SU-DHL-6 (cell line): Measurements from ENCODE around the gene DET1.

Experiments
- H2AFZ ChIP-seq: fragments of 200-600 bp; sonication (generic); 2 replicates; pipeline ENCODE4 v1.6.1; 2014; ENCODE audit warnings: low read depth, mild to moderate bottlenecking, moderate library complexity, mixed read lengths, antibody characterized with exemption, low read length; ENCODE audit not compliant: severe bottlenecking
- H3F3A ChIP-seq: fragments of 200-600 bp; shearing (Covaris generic); 2 replicates; pipeline ENCODE4 v1.6.0; 2016; ENCODE audit warnings: antibody characterized with exemption, mild to moderate bottlenecking; ENCODE audit not compliant: insufficient read depth
- H3K27ac ChIP-seq: fragments of 200-600 bp; sonication (generic); 2 replicates; pipeline ENCODE4 v1.5.1; 2016; ENCODE audit warnings: low read depth, mild to moderate bottlenecking, low read length, moderate library complexity, mixed read lengths
- H3K27me3 ChIP-seq: fragments of 200-600 bp; sonication (generic), shearing (Covaris generic); 2 replicates; pipeline ENCODE4 v1.6.0; 2014; ENCODE audit warnings: mild to moderate bottlenecking, low read length
- H3K36me3 ChIP-seq: fragments of 200-600 bp; sonication (generic); 2 replicates; pipeline ENCODE4 v1.6.1; 2014; ENCODE audit warnings: mild to moderate bottlenecking, low read length, mixed read lengths
- H3K4me2 ChIP-seq: fragments of 300-600, 200-600 bp; shearing (Covaris generic), sonication (generic); 2 replicates; pipeline ENCODE4 v1.6.0; 2014; ENCODE audit warnings: low read length, low read depth, mild to moderate bottlenecking; ENCODE audit not compliant: poor library complexity, severe bottlenecking
- H3K4me3 ChIP-seq: fragments of 200-600 bp; sonication (generic); 2 replicates; pipeline ENCODE4 v1.5.1; 2014; ENCODE audit warnings: antibody characterized with exemption, low read length, mild to moderate bottlenecking, mixed read lengths; ENCODE audit not compliant: insufficient read depth, poor library complexity, severe bottlenecking
- H3K79me2 ChIP-seq: fragments of 200-600 bp; sonication (generic); 2 replicates; pipeline ENCODE4 v1.6.1; 2014; ENCODE audit warnings: mild to moderate bottlenecking, low read length, moderate library complexity; ENCODE audit not compliant: insufficient read depth
- H3K9ac ChIP-seq: fragments of 200-600 bp; sonication (generic); 2 replicates; pipeline ENCODE4 v1.7.0; 2014; ENCODE audit warnings: mild to moderate bottlenecking, low read length
- H3K9me2 ChIP-seq: fragments of 200-600 bp; sonication (generic); replicated peaks from 2 replicates; pipeline ENCODE4 v1.6.1; 2014; ENCODE audit warnings: low read length; ENCODE audit not compliant: insufficient read depth
- H3K9me3 ChIP-seq: fragments of 200-600 bp; sonication (generic); 2 replicates; pipeline ENCODE4 v1.6.1; 2014; ENCODE audit warnings: low read length, mixed read lengths; ENCODE audit not compliant: insufficient read depth
- H4K20me1 ChIP-seq: fragments of 200-600 bp; sonication (generic); 2 replicates; pipeline ENCODE4 v1.6.1; 2014; ENCODE audit warnings: low read depth, mild to moderate bottlenecking, antibody characterized with exemption, low read length, moderate library complexity, mixed read lengths
- EZH2phosphoT487 ChIP-seq: fragments of 200-600 bp; sonication (generic), shearing (Covaris generic); conservative IDR thresholded peaks from 2 replicates; pipeline ENCODE4 v1.6.1; 2018; ENCODE audit warnings: mild to moderate bottlenecking, antibody characterized with exemption, low read length, moderate library complexity, mixed read lengths
- TF ChIP-seq, protein P1 (sequence below): fragments of 200-600 bp; sonication (generic); IDR thresholded peaks from one replicate; pipeline ENCODE4 v1.5.1; 2017; ENCODE audit warnings: antibody characterized with exemption, mild to moderate bottlenecking, low read length, moderate library complexity; ENCODE audit not compliant: insufficient read depth, poor library complexity, severe bottlenecking

The DET1 gene

DNA sequence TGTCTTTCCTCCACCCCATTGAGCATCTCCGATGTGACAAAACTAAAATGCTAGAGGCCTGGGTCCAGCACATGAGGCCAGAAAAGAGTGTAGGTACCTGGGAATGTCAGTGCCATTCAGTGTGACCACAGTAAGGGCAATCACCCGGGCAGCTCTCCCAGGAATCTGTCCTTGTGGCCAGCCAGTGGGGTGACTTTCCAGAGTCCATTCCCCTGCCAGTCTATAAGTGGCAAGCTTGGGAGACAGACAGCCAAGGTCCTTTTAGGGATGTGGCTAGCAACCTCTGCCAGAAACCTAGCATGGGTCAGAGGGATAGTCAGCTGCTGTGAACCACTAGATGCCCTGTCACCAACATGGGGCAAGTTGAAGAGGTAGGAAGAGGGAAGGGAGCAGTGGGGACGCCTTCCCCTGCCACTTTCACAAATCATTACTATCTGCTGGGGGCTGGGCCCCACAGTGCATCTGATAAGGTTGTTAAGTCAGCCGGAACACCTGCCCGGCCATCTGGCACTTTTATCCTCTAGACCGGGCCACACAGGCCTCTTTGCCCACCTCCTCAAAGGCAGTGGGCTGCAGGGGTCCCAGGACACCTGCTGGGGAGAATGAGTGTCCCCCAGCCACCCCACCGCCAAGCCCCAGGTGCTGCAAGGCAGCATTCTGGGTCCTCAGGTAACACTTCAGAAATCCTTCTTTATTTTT lies 24.8 kb upstream of the DET1 start:
- Histone ChIP-seq H3F3A (no peaks in the 10 kb centered on the region), H3K36me3 (no peaks in the 10 kb centered on the region), H4K20me1 (no peaks in the 10 kb centered on the region), H3K9me3 (no peaks in the 10 kb centered on the region), H3K4me2 (no peak overlapping the region), H3K79me2 (no peaks in the 10 kb centered on the region), H3K9me2 (no peaks in the 10 kb centered on the region), H3K27me3 (no peaks in the 10 kb centered on the region), H3K27ac (no peak overlapping the region), H3K4me3 (no peak overlapping the region), H2AFZ (no peak overlapping the region), H3K9ac (no peak overlapping the region)
- TF ChIP-seq, protein P1, sequence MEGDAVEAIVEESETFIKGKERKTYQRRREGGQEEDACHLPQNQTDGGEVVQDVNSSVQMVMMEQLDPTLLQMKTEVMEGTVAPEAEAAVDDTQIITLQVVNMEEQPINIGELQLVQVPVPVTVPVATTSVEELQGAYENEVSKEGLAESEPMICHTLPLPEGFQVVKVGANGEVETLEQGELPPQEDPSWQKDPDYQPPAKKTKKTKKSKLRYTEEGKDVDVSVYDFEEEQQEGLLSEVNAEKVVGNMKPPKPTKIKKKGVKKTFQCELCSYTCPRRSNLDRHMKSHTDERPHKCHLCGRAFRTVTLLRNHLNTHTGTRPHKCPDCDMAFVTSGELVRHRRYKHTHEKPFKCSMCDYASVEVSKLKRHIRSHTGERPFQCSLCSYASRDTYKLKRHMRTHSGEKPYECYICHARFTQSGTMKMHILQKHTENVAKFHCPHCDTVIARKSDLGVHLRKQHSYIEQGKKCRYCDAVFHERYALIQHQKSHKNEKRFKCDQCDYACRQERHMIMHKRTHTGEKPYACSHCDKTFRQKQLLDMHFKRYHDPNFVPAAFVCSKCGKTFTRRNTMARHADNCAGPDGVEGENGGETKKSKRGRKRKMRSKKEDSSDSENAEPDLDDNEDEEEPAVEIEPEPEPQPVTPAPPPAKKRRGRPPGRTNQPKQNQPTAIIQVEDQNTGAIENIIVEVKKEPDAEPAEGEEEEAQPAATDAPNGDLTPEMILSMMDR: no peak
- no peak for TF ChIP-seq EZH2phosphoT487

DNA sequence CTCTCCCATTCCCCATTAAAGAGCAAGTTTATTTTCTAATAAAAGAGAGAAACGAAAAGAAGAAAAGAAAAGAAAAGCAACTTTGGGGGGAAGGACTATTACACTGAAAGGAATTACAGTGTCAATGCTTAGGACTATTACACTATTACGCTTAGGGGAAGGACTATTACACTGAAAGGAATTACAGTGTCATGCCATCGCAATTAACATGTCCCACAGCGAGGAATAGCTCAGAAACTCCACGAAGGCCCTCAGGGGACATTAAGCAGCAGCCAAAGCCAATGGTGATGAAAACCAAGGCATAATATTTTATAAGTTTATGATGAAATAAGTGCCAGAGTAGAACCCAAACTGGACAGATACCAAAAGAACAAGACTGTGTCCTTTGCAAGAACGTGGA lies 22.1 kb upstream of the DET1 start:
- no peaks in the 10 kb centered on the region for H3K36me3 ChIP-seq
- H4K20me1 ChIP-seq: no peaks in the 10 kb centered on the region
- no peak overlapping the region for H3K4me2 ChIP-seq
- no peak for TF ChIP-seq EZH2phosphoT487
- TF ChIP-seq, protein P1: no peak
- no peaks in the 10 kb centered on the region for H3F3A ChIP-seq
- H3K9ac ChIP-seq: no peak overlapping the region
- no peaks in the 10 kb centered on the region for H3K9me3 ChIP-seq
- H3K79me2 ChIP-seq: no peaks in the 10 kb centered on the region
- no peak overlapping the region for H2AFZ ChIP-seq
- H3K27ac ChIP-seq: no peak overlapping the region
- no peaks in the 10 kb centered on the region for H3K27me3 ChIP-seq
- no peaks in the 10 kb centered on the region for H3K9me2 ChIP-seq
- no peak overlapping the region for H3K4me3 ChIP-seq

- H3K27me3 ChIP-seq: no peaks in the 10 kb centered on the region
- H3K27ac ChIP-seq: no peak overlapping the region
- no peak overlapping the region for H2AFZ ChIP-seq
- TF ChIP-seq, protein P1: no peak
- TF ChIP-seq EZH2phosphoT487: no peak
- no peaks in the 10 kb centered on the region for H3K79me2 ChIP-seq
- H3K4me2 ChIP-seq: no peak overlapping the region
- no peak overlapping the region for H3K4me3 ChIP-seq
- H3K36me3 ChIP-seq: no peaks in the 10 kb centered on the region
- no peaks in the 10 kb centered on the region for H3K9me2 ChIP-seq
- no peaks in the 10 kb centered on the region for H4K20me1 ChIP-seq
- H3K9ac ChIP-seq: no peak overlapping the region
- no peaks in the 10 kb centered on the region for H3F3A ChIP-seq
- no peaks in the 10 kb centered on the region for H3K9me3 ChIP-seq
Observed at GRCh38 chr15:88564741-88565140, 18.3 kb upstream of the DET1 start.
